ENCODE results near the gene ADH1C. TPM values are rescaled to one million over a fixed set of nuclear protein-coding genes. Genes with fewer than 3 reads are reported as not detected.
"Not testable (repeated sequence)": the region's sequence is repeated elsewhere in the genome, so short reads cannot be mapped to it uniquely, and the experiment has no call there.

The ADH1C gene
- total and polyA plus RNA-seq, 8 donors: 8.3 to 37.6 (median 13.3) TPM

- peak in 1 of 6 donors; percentile 9 for DNase-seq
- WGBS, 2 donors: 21 to 28% methylated on average over 2 of the region's 2 CpGs
- intact Hi-C loops (cut with DNase I): no loop called here
- ATAC-seq: peak in 3 of 4 donors; percentile 36 to 51 (median 45)
- no peak for TF ChIP-seq CTCF (IDR thresholded peaks at IDR 0.05)
- H3K36me3 ChIP-seq: no peaks in the 10 kb centered on the region
- FAIRE-seq: no peak
- H3K27me3 ChIP-seq: no peaks in the 10 kb centered on the region
- no peak overlapping the region for H3K4me3 ChIP-seq
- H3K9me3 ChIP-seq: no peaks in the 10 kb centered on the region
- peaks cover 0 to 8% (median 5%) of the 10 kb centered on the region in 3 donors for H3K4me1 ChIP-seq
- no peak overlapping the region for H3K27ac ChIP-seq
Observed at GRCh38 chr4:99357948-99358347, 5.4 kb upstream of the ADH1C start.

- H3K4me1 ChIP-seq: peaks cover 0 to 15% (median 13%) of the 10 kb centered on the region in 3 donors
- H3K36me3 ChIP-seq: no peaks in the 10 kb centered on the region
- intact Hi-C loops (cut with DNase I): no loop called here
- no peak overlapping the region for H3K27ac ChIP-seq
- 100% methylated on average over 1 of the region's 1 CpG for WGBS, 2 donors
- no peak for FAIRE-seq
- no peaks in the 10 kb centered on the region for H3K27me3 ChIP-seq
- no peaks in the 10 kb centered on the region for H3K9me3 ChIP-seq
- TF ChIP-seq CTCF (IDR thresholded peaks at IDR 0.05): no peak
- ATAC-seq: no peak
- H3K4me3 ChIP-seq: no peak overlapping the region
- DNase-seq: no peak
Observed at GRCh38 chr4:99356992-99357391, 4.4 kb upstream of the ADH1C start.

- WGBS, 2 donors: 83 to 90% methylated on average over 10 of the region's 10 CpGs
- H3K36me3 ChIP-seq; H3K27me3 ChIP-seq; intact Hi-C loops (cut with DNase I); H3K27ac ChIP-seq; H3K9me3 ChIP-seq; ATAC-seq; DNase-seq; FAIRE-seq; H3K4me3 ChIP-seq: not testable (repeated sequence)
- H3K4me1 ChIP-seq: peaks cover 1 to 20% (median 17%) of the 10 kb centered on the region in 3 donors
Observed at GRCh38 chr4:99356149-99356548, 3.6 kb upstream of the ADH1C start.

- intact Hi-C loops (cut with DNase I): no loop called here
- Histone ChIP-seq H3K4me3 (no peak overlapping the region), H3K4me1 (peaks cover 2 to 17% (median 16%) of the 10 kb centered on the region in 3 donors), H3K27ac (no peak overlapping the region), H3K9me3 (no peaks in the 10 kb centered on the region), H3K27me3 (no peaks in the 10 kb centered on the region), H3K36me3 (no peaks in the 10 kb centered on the region)
- no peak for DNase-seq
- no peak for FAIRE-seq
- no peak for TF ChIP-seq CTCF (IDR thresholded peaks at IDR 0.05)
- ATAC-seq: no peak
- WGBS, 2 donors: 85 to 93% methylated on average over 2 of the region's 2 CpGs
Observed at GRCh38 chr4:99351487-99351886, 1.1 kb downstream of the ADH1C start.

- DNase-seq (no peak), ATAC-seq (no peak), FAIRE-seq (no peak)
- intact Hi-C loops (cut with DNase I): no loop called here
- H3K27me3 ChIP-seq: no peaks in the 10 kb centered on the region
- H3K4me3 ChIP-seq: no peak overlapping the region
- H3K9me3 ChIP-seq: no peaks in the 10 kb centered on the region
- TF ChIP-seq CTCF (IDR thresholded peaks at IDR 0.05): no peak
- no peak overlapping the region for H3K27ac ChIP-seq
- H3K36me3 ChIP-seq: no peaks in the 10 kb centered on the region
- peaks cover 2 to 17% (median 16%) of the 10 kb centered on the region in 3 donors for H3K4me1 ChIP-seq
Observed at GRCh38 chr4:99349338-99349737, 3.2 kb downstream of the ADH1C start.

- WGBS, 2 donors: 76 to 94% methylated on average over 7 of the region's 7 CpGs
- H3K27me3 ChIP-seq; DNase-seq; intact Hi-C loops (cut with DNase I); FAIRE-seq; H3K9me3 ChIP-seq; H3K27ac ChIP-seq; H3K4me3 ChIP-seq; H3K4me1 ChIP-seq; ATAC-seq; H3K36me3 ChIP-seq: not testable (repeated sequence)
Observed at GRCh38 chr4:99342624-99343023, 9.9 kb downstream of the ADH1C start.

Data from pancreas (tissue), 10 donors.